ENCODE measurements around the gene TBATA. TPM values are rescaled to one million over a fixed set of nuclear protein-coding genes. Genes with fewer than 3 reads are reported as not detected.

The TBATA gene
- total and polyA plus RNA-seq, 4 donors: not detected

- TF ChIP-seq JUND (IDR thresholded peaks at IDR 0.05) (no peak), RXRA (IDR thresholded peaks at IDR 0.05) (no peak), NR2F2 (IDR thresholded peaks at IDR 0.05) (no peak), SP1 (IDR thresholded peaks at IDR 0.05) (no peak), EGR1 (IDR thresholded peaks at IDR 0.05; ENCODE audit: low read depth in 2 of 2) (no peak), CTCF (IDR thresholded peaks at IDR 0.05; ENCODE audit: low read depth, low read length, missing input control) (no peak), FOXA2 (IDR thresholded peaks at IDR 0.05) (no peak), FOXA1 (IDR thresholded peaks at IDR 0.05) (no peak), TAF1 (conservative IDR thresholded peaks at IDR 0.05) (no peak), GABPA (IDR thresholded peaks at IDR 0.05 in 1 of 2, conservative IDR thresholded peaks at IDR 0.05 in 1 of 2) (no peak), HNF4G (IDR thresholded peaks at IDR 0.05) (no peak), HNF4A (conservative IDR thresholded peaks at IDR 0.05) (no peak), ATF3 (IDR thresholded peaks at IDR 0.05) (no peak), RAD21 (IDR thresholded peaks at IDR 0.05) (no peak), YY1 (IDR thresholded peaks at IDR 0.05) (no peak)
- TF ChIP-seq, protein P1, sequence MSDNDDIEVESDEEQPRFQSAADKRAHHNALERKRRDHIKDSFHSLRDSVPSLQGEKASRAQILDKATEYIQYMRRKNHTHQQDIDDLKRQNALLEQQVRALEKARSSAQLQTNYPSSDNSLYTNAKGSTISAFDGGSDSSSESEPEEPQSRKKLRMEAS (IDR thresholded peaks at IDR 0.05): no peak
- TF ChIP-seq, protein P2, sequence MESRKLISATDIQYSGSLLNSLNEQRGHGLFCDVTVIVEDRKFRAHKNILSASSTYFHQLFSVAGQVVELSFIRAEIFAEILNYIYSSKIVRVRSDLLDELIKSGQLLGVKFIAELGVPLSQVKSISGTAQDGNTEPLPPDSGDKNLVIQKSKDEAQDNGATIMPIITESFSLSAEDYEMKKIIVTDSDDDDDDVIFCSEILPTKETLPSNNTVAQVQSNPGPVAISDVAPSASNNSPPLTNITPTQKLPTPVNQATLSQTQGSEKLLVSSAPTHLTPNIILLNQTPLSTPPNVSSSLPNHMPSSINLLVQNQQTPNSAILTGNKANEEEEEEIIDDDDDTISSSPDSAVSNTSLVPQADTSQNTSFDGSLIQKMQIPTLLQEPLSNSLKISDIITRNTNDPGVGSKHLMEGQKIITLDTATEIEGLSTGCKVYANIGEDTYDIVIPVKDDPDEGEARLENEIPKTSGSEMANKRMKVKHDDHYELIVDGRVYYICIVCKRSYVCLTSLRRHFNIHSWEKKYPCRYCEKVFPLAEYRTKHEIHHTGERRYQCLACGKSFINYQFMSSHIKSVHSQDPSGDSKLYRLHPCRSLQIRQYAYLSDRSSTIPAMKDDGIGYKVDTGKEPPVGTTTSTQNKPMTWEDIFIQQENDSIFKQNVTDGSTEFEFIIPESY (IDR thresholded peaks at IDR 0.05): no peak
- TF ChIP-seq, protein P3, sequence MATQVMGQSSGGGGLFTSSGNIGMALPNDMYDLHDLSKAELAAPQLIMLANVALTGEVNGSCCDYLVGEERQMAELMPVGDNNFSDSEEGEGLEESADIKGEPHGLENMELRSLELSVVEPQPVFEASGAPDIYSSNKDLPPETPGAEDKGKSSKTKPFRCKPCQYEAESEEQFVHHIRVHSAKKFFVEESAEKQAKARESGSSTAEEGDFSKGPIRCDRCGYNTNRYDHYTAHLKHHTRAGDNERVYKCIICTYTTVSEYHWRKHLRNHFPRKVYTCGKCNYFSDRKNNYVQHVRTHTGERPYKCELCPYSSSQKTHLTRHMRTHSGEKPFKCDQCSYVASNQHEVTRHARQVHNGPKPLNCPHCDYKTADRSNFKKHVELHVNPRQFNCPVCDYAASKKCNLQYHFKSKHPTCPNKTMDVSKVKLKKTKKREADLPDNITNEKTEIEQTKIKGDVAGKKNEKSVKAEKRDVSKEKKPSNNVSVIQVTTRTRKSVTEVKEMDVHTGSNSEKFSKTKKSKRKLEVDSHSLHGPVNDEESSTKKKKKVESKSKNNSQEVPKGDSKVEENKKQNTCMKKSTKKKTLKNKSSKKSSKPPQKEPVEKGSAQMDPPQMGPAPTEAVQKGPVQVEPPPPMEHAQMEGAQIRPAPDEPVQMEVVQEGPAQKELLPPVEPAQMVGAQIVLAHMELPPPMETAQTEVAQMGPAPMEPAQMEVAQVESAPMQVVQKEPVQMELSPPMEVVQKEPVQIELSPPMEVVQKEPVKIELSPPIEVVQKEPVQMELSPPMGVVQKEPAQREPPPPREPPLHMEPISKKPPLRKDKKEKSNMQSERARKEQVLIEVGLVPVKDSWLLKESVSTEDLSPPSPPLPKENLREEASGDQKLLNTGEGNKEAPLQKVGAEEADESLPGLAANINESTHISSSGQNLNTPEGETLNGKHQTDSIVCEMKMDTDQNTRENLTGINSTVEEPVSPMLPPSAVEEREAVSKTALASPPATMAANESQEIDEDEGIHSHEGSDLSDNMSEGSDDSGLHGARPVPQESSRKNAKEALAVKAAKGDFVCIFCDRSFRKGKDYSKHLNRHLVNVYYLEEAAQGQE (IDR thresholded peaks at IDR 0.05): no peak
- no peak for DNase-seq (ENCODE audit: low spot score)
- H3K9me3 ChIP-seq (ENCODE audit: control insufficient read depth in 4 of 4, low read length in 3 of 4): peaks cover 0 to 2% (median 0%) of the 10 kb centered on the region in 4 donors
- no peak overlapping the region for H3K9ac ChIP-seq (ENCODE audit: low read depth in 1 of 2, low read length in 2 of 2)
- H3K27ac ChIP-seq (ENCODE audit: low read depth in 1 of 2, low read length in 2 of 2): no peak overlapping the region
- peaks cover 0 to 6% (median 0%) of the 10 kb centered on the region in 4 donors for H3K4me1 ChIP-seq (ENCODE audit: control insufficient read depth in 4 of 4, insufficient read depth in 4 of 4, low read length in 3 of 4)
- H3K36me3 ChIP-seq (ENCODE audit: control insufficient read depth in 4 of 4, insufficient read depth in 3 of 4, low read depth in 1 of 4, low read length in 3 of 4): no peaks in the 10 kb centered on the region
- no peak overlapping the region for H3K4me3 ChIP-seq (ENCODE audit: low read depth in 1 of 3, low read length in 3 of 3)
- H3K27me3 ChIP-seq (ENCODE audit: control insufficient read depth in 4 of 4, insufficient read depth in 4 of 4, low read length in 3 of 4): no peaks in the 10 kb centered on the region
- WGBS: 96% methylated on average over 8 of the region's 8 CpGs
Measured at GRCh38 chr10:70765794-70766594, 19.2 kb downstream of the TBATA start.

Data from liver (tissue), 9 donors.